K562 (cell line): Measurements from ENCODE around the gene PMFBP1. TPM values are rescaled to one million over a fixed set of nuclear protein-coding genes. Genes with fewer than 3 reads are reported as not detected.

ENCODE experiments used
- DACH1 ChIP-seq: fragments of 450-650 bp; IDR thresholded peaks from 2 replicates; pipeline ENCODE4 v1.6.1; 2018; ENCODE audit not compliant: partially characterized antibody
- ELF4 ChIP-seq: fragments of 450-650 bp; formaldehyde crosslinking; IDR thresholded peaks from 2 replicates; pipeline ENCODE4 v1.4.0; 2022; ENCODE audit warnings: missing genetic modification characterization
- MAZ ChIP-seq, 2 experiments: fragments of 450-650 bp in 1 of 2; sonication (generic) in 1 of 2; formaldehyde crosslinking; IDR thresholded peaks in 1 of 2; conservative IDR thresholded peaks in 1 of 2; 2 replicates each; pipeline versions ENCODE4 v1.4.0 to v1.5.0; 2020; ENCODE audit warnings: mild to moderate bottlenecking in 1 of 2, missing genetic modification reagents in 1 of 2
- SP1 ChIP-seq: sonication (generic); formaldehyde crosslinking; IDR thresholded peaks from 2 replicates; pipeline ENCODE4 v1.8.1; 2022; ENCODE audit warnings: mild to moderate bottlenecking, missing genetic modification reagents
- ZNF184 ChIP-seq: sonication (generic); formaldehyde crosslinking; IDR thresholded peaks from 2 replicates; pipeline ENCODE4 v1.5.0; 2020; ENCODE audit warnings: missing genetic modification reagents
- ZZZ3 ChIP-seq: fragments of 450-650 bp; IDR thresholded peaks from 2 replicates; pipeline ENCODE4 v1.6.1; 2016; ENCODE audit warnings: antibody characterized with exemption, mild to moderate bottlenecking, moderate library complexity
- polyA plus RNA-seq, 8 experiments: library from polyadenylated mRNA; depleted of rRNA in 4 of 8; stranded (reverse) in 5 of 8; unstranded in 3 of 8; fragments of >200 nt; fragmentation: Nextera tagmentation in 2 of 8; fragmentation: Illumina TruSeq in 1 of 8; extraction: Ambion mirVana in 2 of 8; extraction: Trizol in 1 of 8; gene quantifications; 2 replicates each; pipeline versions ENCODE4 v1.2.1 to v1.2.3, GENCODE V29; 2011 to 2014; ENCODE audit warnings: inconsistent platforms in 1 of 8, missing spikeins in 1 of 8
- total RNA-seq, 7 experiments: library from RNA; depleted of rRNA in 6 of 7; stranded (reverse); fragments of >200 nt in 6 of 7; fragmentation: Illumina TruSeq in 2 of 7; extraction: Trizol in 2 of 7; gene quantifications; 2 replicates each; pipeline versions ENCODE4 v1.2.1 to v1.2.3, GENCODE V29; 2011 to 2021; ENCODE audit warnings: low replicate concordance in 1 of 7
- TF ChIP-seq, protein P1 (sequence below), 2 experiments: fragments of 450-650 bp; IDR thresholded peaks; 2 replicates each; pipeline ENCODE4 v1.6.1; 2016; ENCODE audit warnings: mild to moderate bottlenecking in 2 of 2, borderline replicate concordance in 1 of 2, low read depth in 1 of 2, moderate library complexity in 1 of 2
- TF ChIP-seq, protein P2 (sequence below): fragments of 450-650 bp; IDR thresholded peaks from 2 replicates; pipeline ENCODE4 v1.6.1; 2016; ENCODE audit warnings: mild to moderate bottlenecking, moderate library complexity

Gene PMFBP1
- total and polyA plus RNA-seq, 9 of the 15 experiments (the other 6 are each of a cell fraction or from before 2014, with no cell fraction given) = 0.13 to 0.91 (median 0.47) TPM

DNA sequence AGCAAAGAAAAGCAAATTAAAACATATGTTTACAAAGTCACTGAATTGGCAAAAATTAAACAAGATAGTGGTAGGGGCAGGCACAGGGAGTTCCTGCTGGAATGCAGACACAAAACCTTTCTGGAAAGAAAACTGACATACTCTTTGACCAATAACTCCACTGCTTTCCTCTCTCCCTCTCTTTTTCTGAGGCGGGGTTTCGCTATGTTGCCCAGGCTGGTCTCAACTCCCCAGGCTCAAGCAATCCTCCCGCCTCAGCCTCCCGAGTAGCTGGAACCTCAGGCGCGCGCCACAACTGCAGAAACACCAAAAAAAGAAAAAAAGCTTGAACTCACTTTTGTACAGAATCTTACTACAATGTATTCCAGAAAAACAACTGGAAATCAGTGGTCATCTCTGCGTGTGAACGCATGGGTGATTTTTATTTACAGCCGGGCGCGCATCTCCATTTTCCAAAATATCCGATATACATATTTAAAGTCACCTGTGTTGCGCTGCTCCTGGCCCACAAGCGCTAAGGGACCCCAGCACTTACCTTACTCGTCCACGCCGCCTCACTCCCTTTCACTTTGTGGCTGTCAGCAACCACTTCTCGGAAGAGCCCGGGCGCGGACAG lies 79.0 kb downstream of the PMFBP1 start (continued):
- TF ChIP-seq, protein P1, sequence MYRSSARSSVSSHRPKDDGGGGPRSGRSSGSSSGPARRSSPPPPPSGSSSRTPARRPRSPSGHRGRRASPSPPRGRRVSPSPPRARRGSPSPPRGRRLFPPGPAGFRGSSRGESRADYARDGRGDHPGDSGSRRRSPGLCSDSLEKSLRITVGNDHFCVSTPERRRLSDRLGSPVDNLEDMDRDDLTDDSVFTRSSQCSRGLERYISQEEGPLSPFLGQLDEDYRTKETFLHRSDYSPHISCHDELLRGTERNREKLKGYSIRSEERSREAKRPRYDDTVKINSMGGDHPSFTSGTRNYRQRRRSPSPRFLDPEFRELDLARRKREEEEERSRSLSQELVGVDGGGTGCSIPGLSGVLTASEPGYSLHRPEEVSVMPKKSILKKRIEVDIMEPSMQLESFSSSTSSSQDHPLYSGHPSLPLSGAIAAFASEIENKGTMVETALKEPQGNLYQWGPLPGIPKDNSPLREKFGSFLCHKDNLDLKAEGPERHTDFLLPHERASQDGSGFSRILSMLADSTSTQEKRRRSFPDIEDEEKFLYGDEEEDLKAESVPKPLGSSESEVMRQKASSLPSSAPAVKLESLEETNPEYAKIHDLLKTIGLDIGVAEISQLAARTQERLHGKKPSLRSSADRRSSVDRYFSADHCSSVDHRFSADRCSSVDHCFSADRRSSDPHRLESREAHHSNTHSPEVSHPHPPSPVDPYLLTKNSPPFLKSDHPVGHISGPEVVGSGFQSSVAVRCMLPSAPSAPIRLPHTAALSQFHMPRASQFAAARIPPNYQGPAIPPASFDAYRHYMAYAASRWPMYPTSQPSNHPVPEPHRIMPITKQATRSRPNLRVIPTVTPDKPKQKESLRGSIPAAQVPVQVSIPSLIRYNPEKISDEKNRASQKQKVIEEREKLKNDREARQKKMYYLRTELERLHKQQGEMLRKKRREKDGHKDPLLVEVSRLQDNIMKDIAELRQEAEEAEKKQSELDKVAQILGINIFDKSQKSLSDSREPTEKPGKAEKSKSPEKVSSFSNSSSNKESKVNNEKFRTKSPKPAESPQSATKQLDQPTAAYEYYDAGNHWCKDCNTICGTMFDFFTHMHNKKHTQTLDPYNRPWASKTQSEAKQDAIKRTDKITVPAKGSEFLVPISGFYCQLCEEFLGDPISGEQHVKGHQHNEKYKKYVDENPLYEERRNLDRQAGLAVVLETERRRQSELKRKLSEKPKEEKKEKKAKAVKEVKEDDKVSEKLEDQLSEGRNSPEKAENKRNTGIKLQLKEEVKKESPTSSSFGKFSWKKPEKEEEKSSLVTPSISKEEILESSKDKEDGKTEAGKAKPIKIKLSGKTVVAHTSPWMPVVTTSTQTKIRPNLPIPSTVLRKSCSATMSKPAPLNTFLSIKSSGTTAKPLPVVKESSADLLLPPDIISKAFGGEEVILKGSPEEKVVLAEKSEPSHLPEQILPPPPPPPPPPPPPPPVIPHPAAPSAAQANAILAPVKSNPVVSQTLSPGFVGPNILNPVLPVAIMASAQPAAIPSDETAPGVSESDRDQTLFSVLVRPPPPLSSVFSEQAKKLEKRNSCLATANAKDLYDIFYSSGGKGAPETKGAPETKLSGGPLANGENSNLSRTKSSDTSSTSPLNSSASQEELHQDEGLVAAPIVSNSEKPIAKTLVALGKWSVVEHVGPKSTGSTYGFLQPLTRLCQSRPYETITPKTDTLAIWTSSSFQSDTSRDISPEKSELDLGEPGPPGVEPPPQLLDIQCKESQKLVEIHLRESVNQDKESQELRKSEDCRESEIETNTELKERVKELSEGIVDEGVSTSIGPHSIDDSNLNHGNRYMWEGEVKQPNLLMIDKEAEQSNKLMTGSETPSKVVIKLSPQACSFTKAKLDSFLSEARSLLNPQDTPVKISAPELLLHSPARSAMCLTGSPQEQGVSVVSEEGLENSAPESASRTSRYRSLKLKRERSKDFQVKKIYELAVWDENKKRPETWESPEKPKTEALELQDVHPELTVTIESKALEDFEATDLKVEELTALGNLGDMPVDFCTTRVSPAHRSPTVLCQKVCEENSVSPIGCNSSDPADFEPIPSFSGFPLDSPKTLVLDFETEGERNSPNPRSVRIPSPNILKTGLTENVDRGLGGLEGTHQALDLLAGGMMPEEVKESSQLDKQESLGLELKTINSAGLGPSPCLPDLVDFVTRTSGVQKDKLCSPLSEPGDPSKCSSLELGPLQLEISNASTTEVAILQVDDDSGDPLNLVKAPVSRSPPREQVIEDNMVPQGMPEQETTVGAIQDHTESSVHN (IDR thresholded peaks at IDR 0.05; ENCODE audit: borderline replicate concordance in 1 of 2, low read depth in 1 of 2) = no peak
- TF ChIP-seq ZZZ3 (no peak), MAZ (CRISPR knock-in tag; conservative IDR thresholded peaks at IDR 0.05 in 1 of 2, IDR thresholded peaks at IDR 0.05 in 1 of 2) (no peak), DACH1 (no peak), ZNF184 (CRISPR knock-in tag) (no peak), ELF4 (CRISPR knock-in tag) (no peak), SP1 (no peak)
- TF ChIP-seq, protein P2, sequence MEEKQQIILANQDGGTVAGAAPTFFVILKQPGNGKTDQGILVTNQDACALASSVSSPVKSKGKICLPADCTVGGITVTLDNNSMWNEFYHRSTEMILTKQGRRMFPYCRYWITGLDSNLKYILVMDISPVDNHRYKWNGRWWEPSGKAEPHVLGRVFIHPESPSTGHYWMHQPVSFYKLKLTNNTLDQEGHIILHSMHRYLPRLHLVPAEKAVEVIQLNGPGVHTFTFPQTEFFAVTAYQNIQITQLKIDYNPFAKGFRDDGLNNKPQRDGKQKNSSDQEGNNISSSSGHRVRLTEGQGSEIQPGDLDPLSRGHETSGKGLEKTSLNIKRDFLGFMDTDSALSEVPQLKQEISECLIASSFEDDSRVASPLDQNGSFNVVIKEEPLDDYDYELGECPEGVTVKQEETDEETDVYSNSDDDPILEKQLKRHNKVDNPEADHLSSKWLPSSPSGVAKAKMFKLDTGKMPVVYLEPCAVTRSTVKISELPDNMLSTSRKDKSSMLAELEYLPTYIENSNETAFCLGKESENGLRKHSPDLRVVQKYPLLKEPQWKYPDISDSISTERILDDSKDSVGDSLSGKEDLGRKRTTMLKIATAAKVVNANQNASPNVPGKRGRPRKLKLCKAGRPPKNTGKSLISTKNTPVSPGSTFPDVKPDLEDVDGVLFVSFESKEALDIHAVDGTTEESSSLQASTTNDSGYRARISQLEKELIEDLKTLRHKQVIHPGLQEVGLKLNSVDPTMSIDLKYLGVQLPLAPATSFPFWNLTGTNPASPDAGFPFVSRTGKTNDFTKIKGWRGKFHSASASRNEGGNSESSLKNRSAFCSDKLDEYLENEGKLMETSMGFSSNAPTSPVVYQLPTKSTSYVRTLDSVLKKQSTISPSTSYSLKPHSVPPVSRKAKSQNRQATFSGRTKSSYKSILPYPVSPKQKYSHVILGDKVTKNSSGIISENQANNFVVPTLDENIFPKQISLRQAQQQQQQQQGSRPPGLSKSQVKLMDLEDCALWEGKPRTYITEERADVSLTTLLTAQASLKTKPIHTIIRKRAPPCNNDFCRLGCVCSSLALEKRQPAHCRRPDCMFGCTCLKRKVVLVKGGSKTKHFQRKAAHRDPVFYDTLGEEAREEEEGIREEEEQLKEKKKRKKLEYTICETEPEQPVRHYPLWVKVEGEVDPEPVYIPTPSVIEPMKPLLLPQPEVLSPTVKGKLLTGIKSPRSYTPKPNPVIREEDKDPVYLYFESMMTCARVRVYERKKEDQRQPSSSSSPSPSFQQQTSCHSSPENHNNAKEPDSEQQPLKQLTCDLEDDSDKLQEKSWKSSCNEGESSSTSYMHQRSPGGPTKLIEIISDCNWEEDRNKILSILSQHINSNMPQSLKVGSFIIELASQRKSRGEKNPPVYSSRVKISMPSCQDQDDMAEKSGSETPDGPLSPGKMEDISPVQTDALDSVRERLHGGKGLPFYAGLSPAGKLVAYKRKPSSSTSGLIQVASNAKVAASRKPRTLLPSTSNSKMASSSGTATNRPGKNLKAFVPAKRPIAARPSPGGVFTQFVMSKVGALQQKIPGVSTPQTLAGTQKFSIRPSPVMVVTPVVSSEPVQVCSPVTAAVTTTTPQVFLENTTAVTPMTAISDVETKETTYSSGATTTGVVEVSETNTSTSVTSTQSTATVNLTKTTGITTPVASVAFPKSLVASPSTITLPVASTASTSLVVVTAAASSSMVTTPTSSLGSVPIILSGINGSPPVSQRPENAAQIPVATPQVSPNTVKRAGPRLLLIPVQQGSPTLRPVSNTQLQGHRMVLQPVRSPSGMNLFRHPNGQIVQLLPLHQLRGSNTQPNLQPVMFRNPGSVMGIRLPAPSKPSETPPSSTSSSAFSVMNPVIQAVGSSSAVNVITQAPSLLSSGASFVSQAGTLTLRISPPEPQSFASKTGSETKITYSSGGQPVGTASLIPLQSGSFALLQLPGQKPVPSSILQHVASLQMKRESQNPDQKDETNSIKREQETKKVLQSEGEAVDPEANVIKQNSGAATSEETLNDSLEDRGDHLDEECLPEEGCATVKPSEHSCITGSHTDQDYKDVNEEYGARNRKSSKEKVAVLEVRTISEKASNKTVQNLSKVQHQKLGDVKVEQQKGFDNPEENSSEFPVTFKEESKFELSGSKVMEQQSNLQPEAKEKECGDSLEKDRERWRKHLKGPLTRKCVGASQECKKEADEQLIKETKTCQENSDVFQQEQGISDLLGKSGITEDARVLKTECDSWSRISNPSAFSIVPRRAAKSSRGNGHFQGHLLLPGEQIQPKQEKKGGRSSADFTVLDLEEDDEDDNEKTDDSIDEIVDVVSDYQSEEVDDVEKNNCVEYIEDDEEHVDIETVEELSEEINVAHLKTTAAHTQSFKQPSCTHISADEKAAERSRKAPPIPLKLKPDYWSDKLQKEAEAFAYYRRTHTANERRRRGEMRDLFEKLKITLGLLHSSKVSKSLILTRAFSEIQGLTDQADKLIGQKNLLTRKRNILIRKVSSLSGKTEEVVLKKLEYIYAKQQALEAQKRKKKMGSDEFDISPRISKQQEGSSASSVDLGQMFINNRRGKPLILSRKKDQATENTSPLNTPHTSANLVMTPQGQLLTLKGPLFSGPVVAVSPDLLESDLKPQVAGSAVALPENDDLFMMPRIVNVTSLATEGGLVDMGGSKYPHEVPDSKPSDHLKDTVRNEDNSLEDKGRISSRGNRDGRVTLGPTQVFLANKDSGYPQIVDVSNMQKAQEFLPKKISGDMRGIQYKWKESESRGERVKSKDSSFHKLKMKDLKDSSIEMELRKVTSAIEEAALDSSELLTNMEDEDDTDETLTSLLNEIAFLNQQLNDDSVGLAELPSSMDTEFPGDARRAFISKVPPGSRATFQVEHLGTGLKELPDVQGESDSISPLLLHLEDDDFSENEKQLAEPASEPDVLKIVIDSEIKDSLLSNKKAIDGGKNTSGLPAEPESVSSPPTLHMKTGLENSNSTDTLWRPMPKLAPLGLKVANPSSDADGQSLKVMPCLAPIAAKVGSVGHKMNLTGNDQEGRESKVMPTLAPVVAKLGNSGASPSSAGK = no peak
